ENCODE data around the gene NUDT21. TPM values are rescaled to one million over a fixed set of nuclear protein-coding genes. Genes with fewer than 3 reads are reported as not detected.

NUDT21 gene
- polyA plus RNA-seq, 1 of the 3 experiments (the other 2 are of a cell fraction), result 42.2 TPM

- TF ChIP-seq EZH2phosphoT487 (IDR thresholded peaks at IDR 0.05; ENCODE audit: borderline replicate concordance, low read depth) (no peak), GABPA (IDR thresholded peaks at IDR 0.05; ENCODE audit: low read depth) (no peak), FOXJ3 (CRISPR knock-in tag; IDR thresholded peaks at IDR 0.05) (no peak), TCF12 (IDR thresholded peaks at IDR 0.05) (no peak), NFIC (IDR thresholded peaks at IDR 0.05; ENCODE audit: borderline replicate concordance) (no peak), CTCF (IDR thresholded peaks at IDR 0.05) (no peak), SIN3A (IDR thresholded peaks at IDR 0.05; ENCODE audit: borderline replicate concordance, low read depth, low read length) (no peak)
Observed at GRCh38 chr16:56457927-56458470, 6.9 kb upstream of the NUDT21 start (continued).

- no peak for TF ChIP-seq TAF1 (IDR thresholded peaks at IDR 0.05; ENCODE audit: borderline replicate concordance, low read depth, low read length)
- peak; percentile 75 for TF ChIP-seq MXI1 (IDR thresholded peaks at IDR 0.05; ENCODE audit: low read depth, low read length)
- ChIA-PET POLR2A (interaction anchor here (1.0 kb wide), 1 partner anchor 239 kb away, joined by 3 read pairs; no protein-coding TSS in a partner anchor), CTCF (interaction anchor here (0.7 to 1.4 kb wide), 2 partner anchors 15 to 250 kb away, joined by 3 read pairs; no protein-coding TSS in a partner anchor)
- Histone ChIP-seq H3K4me2 (peak overlapping the region; percentile 80), H2AFZ (ENCODE audit: low read depth) (peak overlapping the region; percentile 88), H3K4me3 (ENCODE audit: low read depth in 2 of 2, low read length in 1 of 2) (peak overlapping the region; percentile 93 to 97), H3K4me1 (ENCODE audit: control insufficient read depth in 1 of 2, insufficient read depth in 2 of 2, low read depth in 1 of 2, low read length in 1 of 2) (peaks cover 20 to 27% of the 10 kb centered on the region in 2 experiments; a peak in 3 of 4 replicates), H4K20me1 (ENCODE audit: insufficient read depth) (peaks cover 37% of the 10 kb centered on the region), H3K9ac (peak overlapping the region; percentile 82), H3K27me3 (ENCODE audit: insufficient read depth) (no peaks in the 10 kb centered on the region), H3K9me2 (no peaks in the 10 kb centered on the region), H3K36me3 (replicated peaks in 1 of 2; ENCODE audit: control insufficient read depth in 1 of 2, insufficient read depth in 2 of 2, low read length in 1 of 2) (peaks cover 39 to 43% of the 10 kb centered on the region in 2 experiments), H3K9me3 (no peaks in the 10 kb centered on the region), H3K27ac (ENCODE audit: low read depth in 2 of 2, low read length in 1 of 2) (peak overlapping the region; percentile 72 to 87), H3F3A (replicated peaks; ENCODE audit: insufficient read depth) (no peaks in the 10 kb centered on the region), H3K79me2 (ENCODE audit: insufficient read depth) (peaks cover 81% of the 10 kb centered on the region)
- 5% methylated on average over 31 of the region's 31 CpGs for WGBS (ENCODE audit: low lambda C conversion rate)
- peak; percentile 44 for DNase-seq
Observed at GRCh38 chr16:56451753-56452689, 889 bp upstream of the NUDT21 start.
